PFSK-1 (cell line): ENCODE data around the gene PTPRN2.

Source experiments
- POLR2AphosphoS5 ChIP-seq: IDR thresholded peaks from 2 replicates; pipeline ENCODE4 v1.6.1; 2012; ENCODE audit warnings: low read depth, mild to moderate bottlenecking, control low read depth, low read length, moderate library complexity
- SIN3A ChIP-seq: IDR thresholded peaks from 2 replicates; pipeline ENCODE4 v1.6.1; 2012; ENCODE audit warnings: mild to moderate bottlenecking, low read length, moderate library complexity, borderline replicate concordance; ENCODE audit not compliant: insufficient read depth
- TAF1 ChIP-seq: IDR thresholded peaks from 2 replicates; pipeline ENCODE4 v1.6.1; 2012; ENCODE audit warnings: low read length, control low read depth, borderline replicate concordance; ENCODE audit not compliant: insufficient read depth

DNA sequence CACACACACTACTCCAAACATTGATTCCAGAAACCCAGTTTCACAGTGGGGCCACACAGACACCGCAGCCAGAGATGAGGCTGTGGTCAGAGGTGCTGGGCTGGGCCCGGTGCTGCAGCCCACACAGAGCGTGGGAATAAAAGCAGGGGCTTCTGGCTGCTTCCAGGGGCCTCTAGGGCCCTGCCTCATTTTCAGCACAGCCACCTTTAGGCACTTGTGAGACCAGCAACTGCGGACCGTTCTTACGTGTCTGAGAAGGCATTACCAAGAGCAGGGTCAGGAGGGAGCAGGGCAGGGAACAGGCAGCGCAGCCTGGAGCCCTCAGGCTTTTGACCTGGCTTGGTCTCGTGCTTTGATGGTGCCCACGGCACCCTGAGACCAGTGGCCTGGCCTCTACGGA lies 980.4 kb downstream of the PTPRN2 start:
- TF ChIP-seq SIN3A (no peak), POLR2AphosphoS5 (no peak), TAF1 (no peak)
